ENCODE results near the gene TRPM2.

The TRPM2 gene

GRCh38 chr21:44433791-44434567 is 80.6 kb downstream of the TRPM2 start:
- peak; percentile 0 for DNase-seq

- peak; percentile 1 for DNase-seq
Measured at GRCh38 chr21:44434568-44434925, 81.1 kb downstream of the TRPM2 start.

GRCh38 chr21:44434936-44435635 is 81.7 kb downstream of the TRPM2 start:
- peak; percentile 1 for DNase-seq

GRCh38 chr21:44436111-44436611 is 82.7 kb downstream of the TRPM2 start:
- DNase-seq, result no peak

GRCh38 chr21:44436958-44437357 is 83.5 kb downstream of the TRPM2 start:
- no peak for DNase-seq

- DNase-seq, result no peak
Measured at GRCh38 chr21:44437371-44437695, 83.9 kb downstream of the TRPM2 start.

GRCh38 chr21:44437696-44438431 is 84.4 kb downstream of the TRPM2 start:
- no peak for DNase-seq

GRCh38 chr21:44438531-44439210 is 85.2 kb downstream of the TRPM2 start:
- no peak for DNase-seq

- no peak for DNase-seq
Measured at GRCh38 chr21:44439211-44439600, 85.8 kb downstream of the TRPM2 start.

- DNase-seq, result no peak
Measured at GRCh38 chr21:44440241-44441040, 87.0 kb downstream of the TRPM2 start.

GRCh38 chr21:44441041-44441400 is 87.6 kb downstream of the TRPM2 start:
- DNase-seq, result no peak

- DNase-seq, result no peak
Measured at GRCh38 chr21:44441581-44442265, 88.3 kb downstream of the TRPM2 start.

GRCh38 chr21:44442266-44443125 is 89.1 kb downstream of the TRPM2 start:
- no peak for DNase-seq

- no peak for DNase-seq
Measured at GRCh38 chr21:44443291-44443890, 90.0 kb downstream of the TRPM2 start.

GRCh38 chr21:44443891-44444285 is 90.5 kb downstream of the TRPM2 start:
- DNase-seq, result no peak

- no peak for DNase-seq
Measured at GRCh38 chr21:44444286-44444931, 91.0 kb downstream of the TRPM2 start.

GRCh38 chr21:44445145-44445812 is 91.9 kb downstream of the TRPM2 start:
- DNase-seq, result no peak

GRCh38 chr21:44448651-44449131 is 95.3 kb downstream of the TRPM2 start:
- DNase-seq, result no peak

Data from activated CD4-positive, alpha-beta T cell treated with anti-CD3 and anti-CD28 coated beads for 48 hours (primary cell).